Pulmonary artery endothelial cell (primary cell): ENCODE measurements around the gene ENPP5. TPM values are rescaled to one million over a fixed set of nuclear protein-coding genes. Genes with fewer than 3 reads are reported as not detected.

Experiments
- DNase-seq: peaks from one replicate; pipeline ENCODE4 v3.0.0-alpha.2; 2011; ENCODE audit warnings: low read depth, low spot score
- total RNA-seq: library from RNA; depleted of rRNA; stranded (reverse); fragments of >200 nt; gene quantifications from 2 replicates; pipeline ENCODE4 v1.2.3, GENCODE V29; 2014

The ENPP5 gene
- total RNA-seq, 1 donor from 2014 or later = not detected

- DNase-seq = no peak
Observed at GRCh38 chr6:46113370-46113769, 57.4 kb downstream of the ENPP5 start.

Other genes starting within 250 kb of the ENPP5 start
- 0.07 TPM in 1 of 2 replicates, not detected in the other for gene CLIC5, start 155.1 kb downstream of the ENPP5 start, total RNA-seq
- 8.7 and 11.9 TPM in 2 replicates for gene ENPP4, start 41.0 kb downstream of the ENPP5 start, total RNA-seq